NT2/D1 (cell line): ENCODE measurements around the gene GPR39.

Source experiments
- DNase-seq: peaks from one replicate; pipeline ENCODE4 v3.0.0-alpha.2; 2011; ENCODE audit warnings: low read depth, low spot score
- H3K27me3 ChIP-seq: 2 replicates; pipeline ENCODE4 v1.6.0; 2011; ENCODE audit warnings: mild to moderate bottlenecking; ENCODE audit not compliant: insufficient read length, insufficient read depth
- H3K36me3 ChIP-seq: 2 replicates; pipeline ENCODE4 v1.6.1; 2011; ENCODE audit warnings: mild to moderate bottlenecking, low read length, mixed read lengths; ENCODE audit not compliant: insufficient read depth, insufficient read length
- H3K4me1 ChIP-seq: 2 replicates; pipeline ENCODE4 v1.5.1; 2011; ENCODE audit not compliant: insufficient read depth, insufficient read length
- H3K4me3 ChIP-seq: 2 replicates; pipeline ENCODE4 v1.5.1; 2011; ENCODE audit warnings: low read depth; ENCODE audit not compliant: insufficient read length
- H3K9ac ChIP-seq: 2 replicates; pipeline ENCODE4 v1.6.0; 2011; ENCODE audit warnings: low read depth; ENCODE audit not compliant: insufficient read length
- H3K9me3 ChIP-seq: 2 replicates; pipeline ENCODE4 v1.5.1; 2011; ENCODE audit warnings: mild to moderate bottlenecking, low read length; ENCODE audit not compliant: insufficient read depth
- SUZ12 ChIP-seq: IDR thresholded peaks from 2 replicates; pipeline ENCODE4 v1.6.1; 2011; ENCODE audit not compliant: insufficient read length, insufficient read depth; ENCODE audit errors: extremely low read depth
- YY1 ChIP-seq: IDR thresholded peaks from 2 replicates; pipeline ENCODE4 v1.6.1; 2011; ENCODE audit not compliant: insufficient read length, insufficient read depth
- ZNF274 ChIP-seq: IDR thresholded peaks from 2 replicates; pipeline ENCODE4 v1.6.1; 2011; ENCODE audit warnings: mild to moderate bottlenecking, low read depth, low read length

GPR39 gene

DNA sequence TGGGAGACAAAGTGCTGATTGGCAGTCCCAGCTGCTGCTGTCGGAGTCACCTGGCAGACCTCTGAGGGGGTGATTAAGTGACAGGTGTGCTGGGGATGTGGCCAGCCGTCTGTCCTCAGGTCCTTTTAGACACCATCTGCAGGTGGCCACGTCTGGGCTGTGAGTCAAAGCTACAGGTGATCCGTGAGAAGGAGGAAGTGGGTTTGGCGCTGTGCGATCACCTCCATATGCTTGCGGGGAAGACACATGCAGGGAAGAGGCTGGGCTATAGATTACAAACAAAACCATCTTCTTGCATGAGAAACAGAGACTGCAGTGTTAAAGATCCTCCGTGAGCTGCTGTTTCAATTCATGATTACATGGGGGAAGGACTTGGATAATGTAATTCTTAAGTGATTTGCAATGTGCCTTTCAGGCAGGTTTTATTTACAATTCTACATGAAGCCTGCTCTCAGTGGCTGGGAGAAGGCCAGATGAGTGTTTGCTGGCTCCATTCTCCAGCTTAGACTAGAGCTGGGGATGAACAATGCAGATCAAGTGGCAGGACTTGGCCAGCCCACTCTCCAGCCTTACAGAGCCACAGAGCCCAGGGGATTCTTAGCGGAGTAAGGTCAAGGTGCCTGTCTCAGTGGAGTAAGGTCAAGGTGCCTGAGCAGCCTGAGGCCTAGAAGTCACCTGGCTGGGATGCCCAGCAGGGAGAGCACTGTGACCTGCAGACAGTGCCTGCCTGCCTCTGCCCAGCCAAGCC is 165.6 kb downstream of the GPR39 start:
- Histone ChIP-seq H3K4me1 (peaks cover 13% of the 10 kb centered on the region), H3K4me3 (no peak overlapping the region), H3K36me3 (no peaks in the 10 kb centered on the region), H3K27me3 (no peaks in the 10 kb centered on the region), H3K9me3 (no peaks in the 10 kb centered on the region), H3K9ac (no peak overlapping the region)
- TF ChIP-seq YY1, result no peak
- no peak for TF ChIP-seq SUZ12
- TF ChIP-seq ZNF274, result no peak
- DNase-seq, result no peak

DNA sequence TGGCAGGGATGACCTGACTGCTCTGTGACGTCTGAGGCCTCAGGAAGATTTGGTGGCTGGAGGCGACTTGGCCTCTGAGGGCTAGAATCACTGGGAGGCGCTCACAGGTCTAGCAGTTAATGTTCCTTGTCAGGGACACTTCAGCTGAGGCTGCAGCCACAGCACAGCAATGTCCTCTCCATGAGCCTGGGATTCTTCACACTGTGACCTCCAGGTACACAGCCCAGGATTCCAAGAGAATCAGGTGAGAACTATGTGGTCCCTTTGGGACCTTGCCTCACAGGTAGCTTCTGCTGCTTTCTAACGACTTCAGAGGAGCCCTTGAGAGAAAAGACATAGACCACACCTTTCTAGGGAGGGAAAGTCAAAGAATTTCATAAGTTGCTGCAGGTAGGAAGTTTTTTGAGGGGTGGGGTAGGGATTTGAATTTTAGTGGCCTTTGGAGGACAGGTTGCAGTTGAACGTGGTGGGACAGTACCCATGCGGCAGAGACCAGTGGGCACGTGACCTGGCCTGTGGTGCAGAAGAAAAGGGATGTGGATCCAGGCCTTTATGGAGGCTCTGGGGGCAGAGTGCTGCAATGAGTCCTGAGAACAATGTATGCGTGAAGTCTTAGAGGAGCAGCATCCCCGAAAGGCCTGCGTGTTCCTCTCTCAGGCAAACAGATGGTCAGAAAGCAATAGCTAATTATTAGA is 167.2 kb downstream of the GPR39 start:
- Histone ChIP-seq H3K27me3 (no peaks in the 10 kb centered on the region), H3K4me1 (peaks cover 13% of the 10 kb centered on the region), H3K4me3 (no peak overlapping the region), H3K36me3 (no peaks in the 10 kb centered on the region), H3K9me3 (no peaks in the 10 kb centered on the region), H3K9ac (no peak overlapping the region)
- TF ChIP-seq SUZ12 (no peak), YY1 (no peak), ZNF274 (no peak)
- DNase-seq, result no peak

DNA sequence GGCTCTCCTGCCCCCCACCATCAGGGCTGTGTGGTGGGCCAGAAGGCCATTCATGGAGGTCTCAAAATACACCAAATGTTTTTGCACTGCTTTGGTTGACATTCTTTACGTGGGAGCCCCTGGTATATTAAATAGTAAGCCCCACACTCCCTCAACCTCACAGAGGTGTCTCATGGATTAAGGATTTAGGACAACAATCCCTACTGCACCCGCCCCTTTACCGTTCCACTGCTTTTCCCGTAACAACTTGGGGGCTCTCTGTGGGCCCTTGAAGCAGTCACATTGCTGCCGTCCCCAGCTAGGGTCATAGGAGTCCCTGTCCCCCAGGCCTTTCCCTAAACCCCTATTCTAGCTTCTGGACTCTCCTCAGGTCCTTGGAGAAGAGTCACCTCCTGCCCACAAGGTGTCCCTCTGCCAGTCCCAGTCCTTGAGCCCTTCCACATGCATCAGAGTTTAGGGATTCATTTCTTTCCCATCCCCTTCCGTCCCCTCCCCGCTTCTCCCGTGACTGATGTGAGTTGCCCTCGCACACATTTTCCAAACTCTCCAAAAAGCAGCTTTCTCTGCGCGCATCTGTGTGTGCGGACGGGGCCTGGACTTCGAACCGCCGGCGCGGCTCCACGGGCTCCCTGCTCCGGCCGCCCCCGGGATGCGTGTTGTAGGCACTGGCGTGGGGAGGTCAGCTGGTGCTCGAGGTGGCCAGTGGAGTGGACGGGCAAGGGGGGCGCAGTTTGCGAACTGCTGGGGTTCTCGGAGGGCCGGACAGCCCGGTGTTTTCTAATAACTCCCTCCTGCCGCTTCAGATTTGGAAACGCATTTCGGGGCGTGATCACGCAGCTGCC is 168.6 kb downstream of the GPR39 start:
- H3K4me1 ChIP-seq, result peaks cover 13% of the 10 kb centered on the region
- H3K4me3 ChIP-seq, result no peak overlapping the region
- TF ChIP-seq YY1, result no peak
- H3K9me3 ChIP-seq, result no peaks in the 10 kb centered on the region
- H3K36me3 ChIP-seq, result no peaks in the 10 kb centered on the region
- no peaks in the 10 kb centered on the region for H3K27me3 ChIP-seq
- no peak overlapping the region for H3K9ac ChIP-seq
- no peak for DNase-seq

DNA sequence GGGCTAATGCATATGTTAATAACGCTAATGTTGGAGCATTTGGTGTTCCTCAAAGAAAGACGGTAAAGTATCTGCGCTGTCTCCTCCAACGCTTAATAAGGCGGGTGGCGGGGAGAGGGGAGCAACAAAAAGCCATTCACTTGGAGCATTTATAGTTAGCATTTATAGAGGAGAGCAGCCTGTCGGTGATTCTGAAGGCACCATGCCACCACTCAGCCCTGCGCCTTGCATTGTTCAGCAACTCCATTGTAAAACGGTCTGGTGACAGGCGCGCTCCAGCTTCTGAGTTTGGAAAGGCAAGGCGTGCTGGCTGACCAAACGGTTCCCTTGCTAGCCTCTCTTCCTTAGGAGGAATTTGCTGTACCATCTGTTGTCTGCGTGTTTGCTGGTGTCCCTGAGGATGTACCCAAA is 169.5 kb downstream of the GPR39 start:
- no peak for DNase-seq
- TF ChIP-seq ZNF274 (no peak), YY1 (no peak), SUZ12 (no peak)
- peaks cover 15% of the 10 kb centered on the region for H3K4me1 ChIP-seq

DNA sequence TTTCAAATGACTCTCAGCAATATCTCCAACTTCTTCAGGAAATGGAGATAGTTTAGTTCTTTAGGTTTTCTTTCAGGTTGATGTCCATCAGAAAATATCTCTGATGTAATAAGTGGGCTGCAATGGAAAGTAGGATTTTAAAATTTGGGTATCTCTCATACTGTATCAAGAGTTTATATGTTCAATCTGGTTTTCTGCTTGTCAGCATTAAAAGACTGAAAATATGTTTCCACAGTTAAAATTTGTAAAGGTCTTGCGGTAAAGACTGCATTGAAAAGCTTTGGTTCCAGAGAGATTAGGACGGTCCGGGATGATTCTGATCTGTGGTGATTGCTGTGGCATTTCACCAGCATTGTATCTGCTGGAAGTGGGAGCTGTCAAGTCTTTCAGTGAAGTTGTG is 170.2 kb downstream of the GPR39 start:
- no peak for DNase-seq
- H3K27me3 ChIP-seq, result no peaks in the 10 kb centered on the region
- H3K36me3 ChIP-seq, result no peaks in the 10 kb centered on the region
- no peaks in the 10 kb centered on the region for H3K9me3 ChIP-seq
- peaks cover 15% of the 10 kb centered on the region for H3K4me1 ChIP-seq
- no peak overlapping the region for H3K9ac ChIP-seq
- no peak for TF ChIP-seq ZNF274
- no peak for TF ChIP-seq YY1
- no peak for TF ChIP-seq SUZ12
- H3K4me3 ChIP-seq, result no peak overlapping the region

More for the DNA sequence above, 169.5 kb downstream of the GPR39 start:
- Histone ChIP-seq H3K9me3 (no peaks in the 10 kb centered on the region), H3K9ac (no peak overlapping the region), H3K4me3 (no peak overlapping the region), H3K36me3 (no peaks in the 10 kb centered on the region), H3K27me3 (no peaks in the 10 kb centered on the region)

DNA sequence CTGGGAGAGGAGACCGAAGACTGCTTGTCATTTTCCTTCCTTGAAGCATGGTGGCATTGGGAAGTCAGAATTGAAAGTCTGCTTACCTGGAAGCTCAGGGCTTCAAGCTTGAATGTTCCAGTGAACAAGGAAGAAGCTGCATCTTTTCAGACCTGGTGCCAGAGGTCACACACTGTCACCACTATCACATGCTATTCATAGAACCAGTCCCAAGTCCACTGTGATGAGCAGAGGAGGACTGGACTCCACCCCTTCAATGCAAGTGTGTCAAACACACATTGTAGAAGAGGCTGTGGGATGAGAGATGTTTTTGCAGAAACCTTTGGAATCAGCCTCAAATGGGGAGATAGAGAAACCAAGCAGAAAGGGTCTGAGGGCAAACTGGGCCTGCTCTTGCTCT is 172.0 kb downstream of the GPR39 start:
- no peaks in the 10 kb centered on the region for H3K9me3 ChIP-seq
- no peaks in the 10 kb centered on the region for H3K36me3 ChIP-seq
- peaks cover 10% of the 10 kb centered on the region for H3K4me1 ChIP-seq
- no peak overlapping the region for H3K9ac ChIP-seq
- TF ChIP-seq YY1 (no peak), SUZ12 (no peak), ZNF274 (no peak)
- no peak for DNase-seq
- H3K27me3 ChIP-seq, result no peaks in the 10 kb centered on the region
- no peak overlapping the region for H3K4me3 ChIP-seq

DNA sequence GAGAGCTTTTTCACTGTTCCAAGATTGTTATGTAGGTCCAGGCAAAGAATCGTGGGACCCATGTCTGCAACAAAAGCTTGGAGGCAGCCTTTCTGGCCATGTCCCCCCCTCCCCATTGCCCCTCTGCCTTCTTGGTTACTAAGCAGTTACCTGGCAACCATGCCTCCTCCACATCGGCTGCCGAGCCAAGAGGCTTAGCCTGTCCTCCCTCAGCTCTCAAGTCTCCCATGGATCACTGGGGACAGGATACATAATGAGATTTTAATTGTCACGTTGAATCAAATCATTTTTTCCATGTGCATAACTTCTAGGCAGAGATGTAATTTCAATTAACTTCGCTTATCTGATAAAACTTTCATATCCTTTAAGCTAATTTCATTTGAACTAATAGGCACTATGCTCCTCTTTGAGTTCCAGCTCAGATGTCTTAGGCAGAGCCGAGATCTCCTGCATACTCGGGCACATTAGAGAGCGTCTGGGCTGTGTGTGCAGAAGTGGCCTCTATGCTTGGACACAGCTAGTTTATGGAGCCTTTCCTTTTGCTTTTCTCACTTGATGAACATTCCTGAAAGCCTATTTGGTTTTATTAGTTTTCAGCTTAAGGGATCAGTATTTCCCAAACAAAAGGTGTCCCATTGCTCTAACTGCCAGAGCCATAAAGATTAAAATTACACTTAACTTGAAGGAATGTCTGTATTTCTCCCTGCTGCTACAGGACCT is 172.7 kb downstream of the GPR39 start:
- Histone ChIP-seq H3K27me3 (no peaks in the 10 kb centered on the region), H3K9ac (no peak overlapping the region), H3K4me3 (no peak overlapping the region), H3K36me3 (no peaks in the 10 kb centered on the region), H3K4me1 (peaks cover 9% of the 10 kb centered on the region), H3K9me3 (no peaks in the 10 kb centered on the region)
- no peak for TF ChIP-seq ZNF274
- TF ChIP-seq SUZ12, result no peak
- no peak for TF ChIP-seq YY1
- no peak for DNase-seq
